Amygdala (tissue), 56 donors: Measurements from ENCODE around the gene MAGED2.
"Not testable (repeated sequence)": the region's sequence is repeated elsewhere in the genome, so short reads cannot be mapped to it uniquely, and the experiment has no call there.

Experiments used
- DNase-seq, 56 donors: peaks; one replicate each; lab custom pipeline; 2025; lab: John Stamatoyannopoulos, UW

MAGED2 gene, protein sequence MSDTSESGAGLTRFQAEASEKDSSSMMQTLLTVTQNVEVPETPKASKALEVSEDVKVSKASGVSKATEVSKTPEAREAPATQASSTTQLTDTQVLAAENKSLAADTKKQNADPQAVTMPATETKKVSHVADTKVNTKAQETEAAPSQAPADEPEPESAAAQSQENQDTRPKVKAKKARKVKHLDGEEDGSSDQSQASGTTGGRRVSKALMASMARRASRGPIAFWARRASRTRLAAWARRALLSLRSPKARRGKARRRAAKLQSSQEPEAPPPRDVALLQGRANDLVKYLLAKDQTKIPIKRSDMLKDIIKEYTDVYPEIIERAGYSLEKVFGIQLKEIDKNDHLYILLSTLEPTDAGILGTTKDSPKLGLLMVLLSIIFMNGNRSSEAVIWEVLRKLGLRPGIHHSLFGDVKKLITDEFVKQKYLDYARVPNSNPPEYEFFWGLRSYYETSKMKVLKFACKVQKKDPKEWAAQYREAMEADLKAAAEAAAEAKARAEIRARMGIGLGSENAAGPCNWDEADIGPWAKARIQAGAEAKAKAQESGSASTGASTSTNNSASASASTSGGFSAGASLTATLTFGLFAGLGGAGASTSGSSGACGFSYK

DNA sequence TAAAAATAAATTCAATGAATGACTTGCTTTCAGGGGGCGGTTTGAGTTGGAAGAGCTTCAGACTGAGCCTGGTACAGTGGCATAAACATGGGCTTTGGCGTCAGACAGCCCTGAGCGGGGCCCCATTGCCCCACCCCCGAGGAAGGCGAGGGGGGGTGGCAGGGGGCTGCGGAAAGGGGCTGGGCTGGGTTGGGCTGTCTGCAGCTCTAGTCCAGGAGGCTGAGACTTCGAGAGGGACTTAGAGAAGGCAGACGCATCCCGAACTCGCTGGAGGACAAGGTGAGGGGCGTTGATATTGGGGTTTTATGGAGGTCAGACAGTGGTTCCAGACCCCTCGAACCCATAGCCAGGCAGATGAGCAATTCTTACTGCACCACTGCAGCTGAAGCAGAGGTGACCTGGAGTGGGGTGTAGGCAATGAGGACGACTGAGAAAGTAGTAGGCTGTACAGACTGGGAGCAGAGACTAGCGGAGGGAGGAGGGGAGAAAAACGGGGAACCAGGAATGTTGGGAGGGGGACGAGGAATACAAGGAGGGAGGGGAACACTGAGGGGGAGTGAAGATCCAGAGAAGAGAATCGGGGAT, at the start of gene MAGED2:
Gene MAGED2 (plus strand): TSS at position 222 of the 585 bp plus-strand sequence. CDS start 1,587 bp downstream, outside the sequence.
- DNase-seq = peak in 34 of 56 donors; percentile 0 to 48 (median 15)

DNA sequence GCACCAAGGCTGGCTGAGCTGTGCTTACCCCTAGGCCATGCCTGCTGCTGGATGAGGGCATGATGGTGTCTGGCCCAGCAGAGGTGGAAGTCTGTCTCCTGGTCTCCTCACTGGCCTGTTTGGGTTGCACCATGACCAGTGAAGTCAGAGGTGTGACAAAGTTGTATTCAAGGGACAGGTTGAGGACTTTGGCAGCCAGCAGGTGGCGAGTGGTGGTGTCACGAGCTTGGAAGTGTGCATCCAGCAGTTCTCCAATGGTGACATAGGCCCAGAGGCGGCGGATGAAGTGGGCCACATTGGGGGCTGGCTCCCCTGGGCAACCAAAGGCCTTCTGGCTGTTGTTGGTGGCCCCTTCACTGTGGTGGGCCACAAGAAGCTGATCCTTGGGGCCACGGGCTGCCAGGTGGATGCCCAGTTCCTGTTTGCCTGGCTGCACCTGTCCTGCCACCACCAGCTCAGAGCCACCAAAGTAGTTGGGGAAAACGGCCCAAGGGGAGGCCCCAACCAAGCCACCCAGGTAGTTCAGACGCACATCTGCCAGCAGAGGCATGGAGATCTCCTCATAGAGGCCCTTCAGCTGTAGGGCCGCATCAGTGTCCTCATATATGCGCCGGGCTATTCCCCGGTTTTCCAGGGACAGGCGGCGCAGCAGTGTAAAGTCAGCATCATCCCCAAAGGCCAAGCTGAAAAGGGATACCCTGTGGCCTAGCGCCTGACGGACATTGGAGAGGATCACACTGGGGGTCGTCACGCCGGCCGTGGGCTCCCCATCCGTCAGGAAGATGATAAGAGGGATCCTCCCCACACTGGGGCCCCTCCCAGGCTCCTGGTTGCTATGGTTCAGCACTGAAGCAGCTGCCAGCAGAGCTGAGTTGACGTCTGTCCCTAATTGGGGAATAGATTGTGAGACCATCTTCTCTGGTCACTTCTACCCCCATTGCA, 49.2 kb upstream of the MAGED2 start:
- DNase-seq = no peak

DNA sequence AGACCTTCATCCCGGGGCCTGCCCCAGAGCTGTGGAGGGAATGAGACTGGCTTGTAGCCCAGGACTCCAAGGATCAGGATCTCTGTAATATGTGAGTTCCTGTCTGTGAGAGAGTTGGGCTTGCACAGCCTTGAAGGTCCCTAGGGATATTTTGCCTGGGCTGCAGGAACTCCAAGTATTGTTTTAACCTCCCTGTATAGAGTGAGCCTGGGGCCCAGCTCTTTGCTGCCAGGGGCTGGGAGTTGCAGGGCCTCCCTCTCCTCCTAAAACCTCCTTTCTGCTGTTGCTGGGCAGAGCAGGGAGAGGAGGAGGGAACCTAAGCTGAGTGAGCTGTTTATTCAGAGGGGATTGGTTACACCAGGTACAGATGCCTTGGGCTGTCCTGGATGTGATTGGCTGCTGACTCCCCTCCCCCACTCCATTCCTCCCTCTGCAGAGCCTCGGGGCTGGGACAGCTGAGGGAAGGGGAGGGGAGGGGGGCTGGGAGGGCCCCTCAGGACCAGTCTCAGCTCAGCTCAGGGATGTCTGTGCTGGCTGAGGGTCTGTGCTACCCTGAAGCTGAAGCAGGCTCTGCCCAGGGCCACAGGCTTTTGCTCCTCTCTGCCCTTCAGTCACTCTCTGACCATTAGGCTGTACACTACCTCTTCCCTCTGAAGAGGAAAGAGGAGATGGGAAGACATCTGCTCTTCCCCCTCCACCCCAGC, 33.0 kb upstream of the MAGED2 start:
- not testable (repeated sequence) for DNase-seq

DNA sequence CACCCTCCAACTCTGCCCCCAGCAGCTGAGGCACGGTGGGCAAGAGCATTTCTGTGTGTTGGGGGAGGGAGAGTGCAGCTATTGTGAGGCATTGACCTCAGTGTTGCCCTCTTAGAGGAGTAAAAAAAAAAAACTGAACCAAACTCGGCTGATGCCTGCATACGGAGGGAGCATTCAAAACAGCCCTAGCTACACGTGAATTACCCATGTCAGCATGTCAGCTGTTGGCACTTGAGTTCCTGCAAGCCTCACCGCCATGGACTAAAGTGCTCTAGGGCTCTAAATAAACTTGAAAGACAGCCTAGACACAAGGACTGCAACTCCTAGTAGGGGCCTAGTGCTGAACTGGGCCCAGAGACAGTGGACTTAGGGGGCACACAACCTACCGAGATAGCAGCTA, 31.5 kb upstream of the MAGED2 start:
- DNase-seq = no peak

DNA sequence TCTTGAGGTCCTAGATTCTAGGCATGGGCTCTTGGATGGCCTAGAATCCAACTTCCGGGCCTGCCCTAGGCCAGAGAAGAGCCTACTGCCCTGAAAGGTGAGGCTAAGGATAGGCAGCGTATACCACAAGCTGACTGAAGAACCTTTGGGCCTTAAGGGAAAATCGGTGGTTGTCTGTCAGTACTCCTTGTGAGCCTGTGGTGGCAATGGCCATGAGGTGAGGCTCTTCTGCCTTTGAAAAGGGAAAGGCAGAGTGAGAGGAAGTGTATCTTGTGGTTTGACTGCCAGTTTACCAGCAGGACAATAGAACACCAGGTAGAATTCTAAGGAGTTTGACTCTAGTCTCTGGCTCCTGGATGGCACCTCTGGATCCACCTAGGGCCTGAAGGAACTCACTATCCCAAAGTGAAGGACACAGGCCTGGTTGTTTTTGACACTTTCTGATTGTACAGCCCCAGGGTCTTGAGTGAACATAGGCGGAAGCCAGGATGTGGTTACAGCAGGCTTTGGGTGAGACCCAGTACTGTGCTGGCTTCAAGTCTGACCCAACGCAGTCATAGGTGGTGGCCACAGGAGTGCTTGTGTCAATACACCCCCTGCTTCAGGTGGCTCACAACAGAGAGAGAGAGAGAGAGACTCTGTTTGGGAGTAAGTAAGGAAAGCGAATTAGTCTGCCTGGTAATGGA, 30.4 kb upstream of the MAGED2 start:
- DNase-seq = no peak

DNA sequence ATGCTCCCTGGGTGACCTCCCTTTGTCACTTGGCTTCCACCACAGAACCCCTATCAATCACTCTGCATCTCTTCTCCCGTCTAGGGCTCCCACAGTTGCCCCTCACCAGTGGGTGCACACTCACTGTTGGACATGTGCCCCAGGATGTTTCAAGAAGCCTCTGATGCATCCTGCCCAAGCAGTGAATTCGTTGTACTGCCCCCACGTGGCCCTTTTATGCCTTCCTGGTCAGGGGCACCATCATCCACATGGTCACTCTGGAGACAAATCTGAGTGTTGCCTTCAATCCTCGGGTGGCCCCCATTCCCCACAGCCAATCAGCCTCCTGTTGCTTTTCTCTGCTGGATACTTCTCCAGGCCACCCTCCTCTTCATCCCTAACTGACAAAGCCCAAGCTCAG, 21.6 kb upstream of the MAGED2 start:
- DNase-seq = peak in 1 of 56 donors; percentile 0

DNA sequence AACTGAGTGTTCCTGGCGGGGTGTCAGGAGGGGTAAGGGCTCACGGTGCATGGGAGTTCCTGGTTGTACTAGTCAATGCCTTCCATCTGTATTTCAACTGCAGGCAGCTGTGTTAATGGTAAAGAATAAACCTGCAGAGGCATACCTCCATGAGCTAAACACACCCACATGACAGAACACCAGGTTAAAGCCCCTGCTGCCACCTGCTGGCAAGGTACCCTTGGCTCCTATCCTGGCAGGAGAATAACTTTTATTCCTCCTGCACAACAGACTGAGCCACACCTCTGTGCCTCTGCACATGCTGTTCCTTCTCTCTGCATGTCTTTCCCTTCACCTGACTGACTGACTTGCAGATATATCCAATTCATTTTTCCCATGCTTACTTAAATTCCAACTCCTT, 20.6 kb upstream of the MAGED2 start:
- no peak for DNase-seq

DNA sequence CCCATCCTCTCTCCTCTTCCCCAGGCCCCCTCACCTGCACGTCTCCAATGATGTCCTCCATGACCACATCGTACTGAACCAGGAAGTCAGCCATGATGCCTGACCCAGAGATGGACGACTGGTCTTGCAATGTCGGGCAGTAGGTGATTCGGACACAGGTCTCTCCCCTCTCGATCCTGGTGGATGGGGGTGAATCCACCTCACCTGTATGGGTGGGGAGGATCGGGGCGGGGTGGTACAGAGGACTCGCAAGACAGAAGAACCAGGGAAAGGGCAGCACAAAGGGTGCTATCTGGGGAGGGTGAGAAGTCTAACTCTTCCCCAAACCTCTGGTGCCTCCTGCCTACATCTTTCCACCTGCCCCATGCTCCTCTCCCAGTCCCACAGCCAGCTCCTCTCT, 19.1 kb upstream of the MAGED2 start:
- no peak for DNase-seq

DNA sequence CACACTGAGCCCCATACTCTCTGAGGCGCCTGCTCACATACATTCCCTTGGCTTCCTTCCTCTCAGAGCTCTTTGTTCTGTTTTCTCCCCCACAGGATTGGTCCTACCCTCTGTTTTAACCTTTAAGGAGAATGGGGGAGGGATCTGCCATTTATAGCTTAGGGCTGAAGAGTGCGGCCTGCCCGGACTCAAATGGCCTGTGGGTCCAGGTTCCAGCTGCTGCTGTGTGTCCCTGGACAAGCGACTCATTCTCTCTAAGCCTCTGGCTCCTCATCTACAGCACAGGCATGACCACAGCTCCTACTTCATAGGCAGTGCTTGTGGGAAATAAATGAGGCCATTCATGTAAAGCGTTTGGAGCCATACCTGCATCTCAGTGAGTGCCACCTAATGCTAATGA, 18.1 kb upstream of the MAGED2 start:
- not testable (repeated sequence) for DNase-seq

DNA sequence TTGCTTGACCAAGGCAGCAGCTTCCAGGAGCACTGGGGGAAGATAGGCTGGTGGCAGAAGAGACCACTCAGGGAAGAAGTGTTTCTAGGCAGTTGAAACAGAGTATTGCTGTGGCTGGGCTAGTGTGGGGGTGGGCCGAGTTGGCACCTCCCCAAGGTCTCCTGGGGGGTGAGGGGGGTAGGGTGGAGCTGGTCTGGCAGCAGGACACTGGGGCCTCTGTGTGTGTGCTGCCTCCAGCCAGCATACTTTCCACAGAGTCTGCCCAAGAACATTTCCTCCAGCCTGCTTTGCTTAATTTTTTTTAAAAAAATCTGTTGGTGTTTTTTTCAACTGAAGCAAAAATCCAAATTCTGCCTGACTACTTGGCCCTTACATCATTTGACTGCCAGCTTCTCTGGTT, 13.5 kb upstream of the MAGED2 start:
- peak in 1 of 56 donors; percentile 0 for DNase-seq

DNA sequence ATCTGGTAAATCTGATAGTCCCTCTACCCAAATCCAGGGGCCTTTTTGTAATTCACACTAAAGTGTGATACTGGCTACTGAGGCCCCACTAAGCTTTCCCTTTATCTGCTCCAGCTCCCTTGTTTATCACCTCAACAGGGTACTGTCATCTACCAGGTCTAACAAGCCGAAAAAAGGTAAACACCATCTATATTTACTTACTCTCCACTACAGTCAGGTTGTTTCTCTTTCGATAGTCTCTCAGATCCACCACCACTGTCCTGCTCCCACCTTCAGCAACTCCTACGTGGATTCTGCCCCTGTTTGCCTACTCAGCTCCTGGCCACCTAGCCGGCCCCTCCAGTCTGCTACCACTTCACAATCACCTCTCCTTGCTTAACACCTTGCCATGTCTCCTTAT, 12.8 kb upstream of the MAGED2 start:
- no peak for DNase-seq

DNA sequence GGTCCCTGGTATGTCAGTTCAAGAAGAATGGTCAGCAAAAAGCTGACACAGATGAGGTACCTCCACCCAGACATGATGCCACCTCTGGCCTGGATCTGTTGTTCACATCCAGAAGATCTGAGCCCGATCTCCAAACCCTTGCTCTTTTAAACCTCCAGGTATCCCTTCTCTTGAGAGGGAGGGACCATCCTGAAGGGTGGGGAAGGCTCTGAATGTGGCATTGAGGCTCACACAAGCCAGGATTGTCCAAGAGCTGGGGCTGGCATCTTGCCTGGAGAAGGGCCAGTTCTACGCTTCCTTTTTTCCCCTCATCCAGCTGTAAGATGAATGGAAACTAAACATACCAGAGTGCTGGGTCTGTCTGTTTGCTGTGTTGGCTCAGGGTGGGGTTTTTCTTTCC, 9.4 kb upstream of the MAGED2 start, which contains the start of gene ITIH6:
Gene ITIH6 (minus strand): TSS at position 119 of the 400 bp plus-strand sequence. CDS start 45 bp downstream, at position 74.
- no peak for DNase-seq

DNA sequence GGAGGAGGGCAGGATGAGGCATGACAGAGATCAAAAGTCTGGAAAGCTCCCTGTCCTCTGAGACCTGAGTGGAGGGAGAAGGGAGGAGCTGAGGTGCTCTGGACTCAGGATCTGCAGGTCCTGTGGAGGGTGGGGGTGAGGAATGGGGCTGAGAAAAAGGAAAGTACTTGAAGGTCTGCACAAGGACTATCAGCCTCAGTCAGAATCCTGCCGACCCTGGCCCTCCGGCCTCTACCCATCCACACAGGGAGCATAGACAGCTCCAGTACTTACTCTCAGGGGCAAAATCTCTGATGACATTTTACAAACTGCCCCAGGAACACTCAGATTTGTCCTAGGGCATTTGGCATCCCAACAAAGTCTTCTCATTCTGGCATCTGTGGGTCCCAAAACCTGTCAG, 8.5 kb upstream of the MAGED2 start:
- DNase-seq = no peak

DNA sequence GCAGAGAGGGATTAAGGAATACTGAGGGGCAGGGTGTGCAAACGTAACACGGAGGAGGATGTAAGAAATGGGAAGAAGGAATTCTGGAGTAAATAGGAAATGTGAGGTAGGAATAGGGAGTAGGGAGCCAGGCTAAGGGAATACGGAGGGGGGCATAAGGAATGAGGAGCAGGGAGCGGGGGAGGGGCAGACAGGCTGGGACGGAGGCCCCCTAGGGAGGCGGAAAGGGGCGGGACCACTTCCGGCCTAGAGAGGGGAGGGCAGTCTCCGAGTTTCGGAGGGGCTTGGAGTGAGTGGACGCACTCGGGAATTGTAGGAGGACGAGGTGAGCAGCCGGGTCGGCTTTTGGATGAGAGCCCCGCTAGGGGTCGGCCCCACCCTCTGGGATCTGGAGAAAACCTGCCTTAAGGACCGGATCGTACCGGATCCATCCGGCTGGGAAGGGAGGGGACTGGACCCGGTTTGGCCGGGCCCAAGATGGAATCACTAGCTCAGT, 612 bp downstream of the MAGED2 start:
- DNase-seq = peak in 53 of 56 donors; percentile 5 to 86 (median 60)

DNA sequence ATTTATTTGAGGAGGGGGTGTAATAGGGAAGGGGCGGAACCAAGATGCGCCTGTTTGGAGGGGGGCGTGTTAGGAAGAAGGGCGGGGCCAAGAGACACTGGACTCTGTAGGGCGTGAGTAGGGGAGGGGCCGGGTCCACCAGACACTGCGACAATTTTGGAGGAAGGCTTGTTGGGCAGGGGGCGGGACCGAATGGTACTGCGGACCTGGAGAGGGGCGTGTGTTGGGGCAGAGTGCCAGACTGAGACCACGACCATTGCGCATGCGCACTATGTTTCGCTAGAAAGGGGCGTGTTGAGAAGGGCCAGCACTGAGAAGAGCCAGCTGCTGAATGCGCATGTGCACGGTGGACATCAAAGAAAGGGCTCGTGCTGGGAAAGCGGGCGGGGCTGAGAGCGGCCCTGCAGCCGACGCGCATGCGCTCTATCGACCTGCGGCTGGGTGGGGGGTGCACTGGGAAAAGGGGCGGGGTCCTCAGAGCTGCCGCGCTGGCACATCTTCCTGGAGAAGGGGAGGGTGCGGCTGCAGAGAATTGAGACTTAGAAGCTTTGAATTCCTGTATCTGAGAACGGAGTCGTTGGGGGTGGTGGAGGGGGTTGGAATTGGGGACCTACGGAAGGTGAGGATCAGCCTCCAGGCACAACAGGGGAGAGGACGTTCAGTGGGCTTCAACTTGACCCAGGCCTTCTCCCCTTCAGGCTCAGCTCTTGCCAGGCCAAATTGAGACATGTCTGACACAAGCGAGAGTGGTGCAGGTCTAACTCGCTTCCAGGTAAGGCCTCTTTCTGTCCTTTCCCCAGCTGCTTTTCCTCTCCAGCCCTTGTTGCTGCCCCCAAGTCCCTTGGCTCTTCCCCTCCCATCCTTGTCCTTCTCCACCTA, 1.3 kb downstream of the MAGED2 start:
- peak; percentile 8 to 91 (median 78) for DNase-seq

DNA sequence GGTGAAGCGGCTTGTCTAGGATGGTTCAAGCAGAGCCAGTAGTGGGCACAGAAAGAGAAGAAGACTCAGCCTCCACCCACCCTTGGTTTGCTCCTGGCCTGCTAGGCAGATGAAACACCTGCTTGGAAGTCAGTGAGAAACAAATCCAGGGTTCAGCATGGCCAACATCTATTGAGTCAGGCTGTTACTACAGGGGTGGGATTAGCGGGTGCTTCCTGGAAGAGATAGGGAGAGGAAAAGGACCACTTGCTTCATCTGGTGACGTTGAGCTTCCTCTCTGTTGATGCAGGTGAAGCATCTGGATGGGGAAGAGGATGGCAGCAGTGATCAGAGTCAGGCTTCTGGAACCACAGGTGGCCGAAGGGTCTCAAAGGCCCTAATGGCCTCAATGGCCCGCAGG, 3.0 kb downstream of the MAGED2 start:
- no peak for DNase-seq

DNA sequence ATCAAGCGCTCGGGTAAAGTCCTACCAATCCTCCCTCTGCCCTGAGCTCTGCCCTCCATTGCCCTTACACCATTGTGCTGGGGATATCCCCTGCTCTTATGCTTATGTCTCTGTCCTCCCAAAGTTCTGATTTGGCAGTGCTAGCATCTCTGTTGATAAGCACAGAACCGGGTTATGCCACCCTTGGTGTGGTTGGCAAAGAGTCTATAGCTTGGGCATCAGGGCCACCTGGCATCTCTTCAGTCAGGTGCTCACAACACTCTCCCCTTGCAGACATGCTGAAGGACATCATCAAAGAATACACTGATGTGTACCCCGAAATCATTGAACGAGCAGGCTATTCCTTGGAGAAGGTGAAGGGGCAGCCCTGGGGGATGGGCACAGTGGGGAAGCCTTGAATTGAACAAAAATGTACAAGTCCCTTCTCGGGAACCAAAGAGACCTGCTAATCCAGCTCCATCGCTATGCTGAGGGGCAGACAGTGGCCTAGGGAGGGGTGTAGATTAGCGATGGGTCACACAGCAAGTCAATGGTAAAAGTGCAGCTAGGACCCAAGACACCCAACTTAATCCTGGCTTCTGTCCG, 3.8 kb downstream of the MAGED2 start:
- DNase-seq = no peak

DNA sequence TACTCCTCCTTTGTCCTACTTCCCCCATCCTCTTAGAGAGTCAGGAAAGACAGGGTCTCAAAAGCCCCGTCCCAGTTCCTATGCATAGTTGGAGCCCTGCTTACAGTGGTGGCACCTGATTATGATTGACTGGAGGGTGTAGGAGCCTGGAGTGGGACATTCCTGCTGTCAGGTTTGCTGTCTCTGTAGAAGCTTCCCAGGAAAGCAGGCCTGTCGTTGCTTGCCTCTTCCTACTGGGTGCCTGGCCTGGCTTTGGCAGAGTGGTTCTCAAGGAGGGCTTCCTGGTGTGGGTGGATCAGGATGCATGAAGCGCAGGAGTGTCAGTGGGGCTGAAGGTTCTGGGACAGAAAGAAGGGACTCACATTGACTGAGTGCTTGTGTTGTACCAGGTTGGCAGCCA, 4.8 kb downstream of the MAGED2 start:
- DNase-seq = no peak
